HepG2 (cell line): ENCODE measurements around the gene SP6. TPM values are rescaled to one million over a fixed set of nuclear protein-coding genes. Genes with fewer than 3 reads are reported as not detected.
A peak's percentile ranks its signal among the peaks of the same experiment; 100 is the strongest.

Source experiments
- CSRNP2 ChIP-seq: sonication (generic); formaldehyde crosslinking; conservative IDR thresholded peaks from 2 replicates; pipeline ENCODE4 v1.8.0; 2022; ENCODE audit warnings: low read depth, missing genetic modification reagents
- ELF4 ChIP-seq: sonication (generic); formaldehyde crosslinking; IDR thresholded peaks from 2 replicates; pipeline ENCODE4 v1.5.0; 2020; ENCODE audit warnings: missing genetic modification reagents, mild to moderate bottlenecking, moderate library complexity, borderline replicate concordance
- ETV6 ChIP-seq: sonication (generic); formaldehyde crosslinking; conservative IDR thresholded peaks from 2 replicates; pipeline ENCODE4 v1.4.0; 2020; ENCODE audit warnings: missing genetic modification reagents
- HINFP ChIP-seq: sonication (generic); formaldehyde crosslinking; IDR thresholded peaks from 2 replicates; pipeline ENCODE4 v1.4.0; 2020; ENCODE audit warnings: low read depth, mild to moderate bottlenecking, missing genetic modification reagents
- KLF15 ChIP-seq: sonication (generic); formaldehyde crosslinking; IDR thresholded peaks from 2 replicates; pipeline ENCODE4 v1.8.1; 2023; ENCODE audit warnings: borderline replicate concordance, mild to moderate bottlenecking, inconsistent platforms, missing genetic modification reagents, mixed read lengths
- RAD51 ChIP-seq: fragments of 450-650 bp; IDR thresholded peaks from 2 replicates; pipeline ENCODE4 v1.6.1; 2016; ENCODE audit warnings: borderline replicate concordance
- RFX3 ChIP-seq: IDR thresholded peaks from 2 replicates; pipeline ENCODE4 v1.6.1; 2016; ENCODE audit warnings: missing biosample characterization, missing genetic modification reagents
- TAF15 ChIP-seq: fragments of 200-400 bp; formaldehyde crosslinking; IDR thresholded peaks from one replicate; pipeline ENCODE4 v1.6.1; 2018; ENCODE audit warnings: mild to moderate bottlenecking, low read depth, low read length; ENCODE audit not compliant: poor library complexity, severe bottlenecking
- ZNF18 ChIP-seq: sonication (generic); formaldehyde crosslinking; IDR thresholded peaks from 2 replicates; pipeline ENCODE4 v1.8.0; 2022; ENCODE audit warnings: mild to moderate bottlenecking, missing genetic modification reagents; ENCODE audit not compliant: insufficient replicate concordance
- ZNF30 ChIP-seq: sonication (generic); formaldehyde crosslinking; IDR thresholded peaks from 2 replicates; pipeline ENCODE4 v1.5.0; 2020; ENCODE audit warnings: mild to moderate bottlenecking, missing genetic modification reagents
- ZNF33B ChIP-seq: sonication (generic); formaldehyde crosslinking; IDR thresholded peaks from 2 replicates; pipeline ENCODE4 v1.5.1; 2020; ENCODE audit warnings: mild to moderate bottlenecking, missing genetic modification reagents
- ZNF761 ChIP-seq: sonication (generic); formaldehyde crosslinking; conservative IDR thresholded peaks from 2 replicates; pipeline ENCODE4 v1.4.0; 2020; ENCODE audit warnings: mild to moderate bottlenecking, missing genetic modification reagents
- polyA plus RNA-seq, 8 experiments: library from polyadenylated mRNA; depleted of rRNA in 3 of 8; stranded (reverse) in 7 of 8; unstranded in 1 of 8; fragments of >200 nt; fragmentation: Illumina TruSeq in 4 of 8; extraction: Trizol in 4 of 8; gene quantifications; 2 replicates each; pipeline versions ENCODE4 v1.2.1 to v1.2.3, GENCODE V29; 2011 to 2016; ENCODE audit warnings: low read depth in 4 of 8, missing spikeins in 1 of 8, mixed read lengths in 1 of 8; ENCODE audit not compliant: insufficient read depth in 1 of 8
- total RNA-seq, 5 experiments: library from RNA; depleted of rRNA; stranded (reverse); fragments of >200 nt; fragmentation: Illumina TruSeq; extraction: Trizol; gene quantifications; 2 replicates each; pipeline ENCODE4 v1.2.3, GENCODE V29; 2016; ENCODE audit warnings: low read depth in 1 of 5
- TF ChIP-seq, protein P1 (sequence below): IDR thresholded peaks from 2 replicates; pipeline ENCODE4 v1.6.1; 2016; ENCODE audit warnings: control low read depth
- TF ChIP-seq, protein P2 (sequence below): sonication (generic); formaldehyde crosslinking; IDR thresholded peaks from 2 replicates; pipeline ENCODE4 v1.8.0; 2022; ENCODE audit warnings: missing genetic modification reagents, mild to moderate bottlenecking, moderate library complexity, borderline replicate concordance
- TF ChIP-seq, protein P3 (sequence below): IDR thresholded peaks from 2 replicates; pipeline ENCODE4 v1.6.1; 2016

The SP6 gene
- total and polyA plus RNA-seq, 2 of the 13 experiments (the other 11 are each of a cell fraction or from before 2014, with no cell fraction given) = 0.07 TPM

DNA sequence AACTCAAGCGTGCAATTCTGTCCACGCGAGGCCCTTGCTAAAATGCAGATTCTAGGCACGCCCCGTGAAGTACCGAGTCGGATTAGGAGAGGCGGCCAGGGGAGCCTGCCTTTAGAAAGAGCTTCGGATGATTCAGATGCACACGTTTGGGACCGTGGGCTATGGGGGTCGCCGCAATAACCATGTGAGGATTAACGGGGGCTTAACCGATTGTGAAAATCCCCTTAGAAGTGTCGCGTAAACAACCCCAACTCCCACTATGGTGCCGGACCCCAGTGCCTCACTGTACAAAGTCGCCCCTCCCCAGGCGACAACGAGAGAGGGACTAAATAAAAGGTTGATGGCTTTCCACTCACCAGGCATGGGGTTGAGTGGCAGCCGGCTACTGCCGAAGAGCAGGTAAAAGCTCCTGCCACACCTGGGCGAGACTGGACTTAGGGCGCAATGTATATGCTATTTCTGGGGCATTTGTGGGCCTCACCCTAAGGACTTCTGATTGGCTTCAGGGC is 44.4 kb upstream of the SP6 start (continued):
- TF ChIP-seq ELF4 (CRISPR knock-in tag) = no peak
- no peak for TF ChIP-seq HINFP (CRISPR knock-in tag)
- TF ChIP-seq, protein P1, sequence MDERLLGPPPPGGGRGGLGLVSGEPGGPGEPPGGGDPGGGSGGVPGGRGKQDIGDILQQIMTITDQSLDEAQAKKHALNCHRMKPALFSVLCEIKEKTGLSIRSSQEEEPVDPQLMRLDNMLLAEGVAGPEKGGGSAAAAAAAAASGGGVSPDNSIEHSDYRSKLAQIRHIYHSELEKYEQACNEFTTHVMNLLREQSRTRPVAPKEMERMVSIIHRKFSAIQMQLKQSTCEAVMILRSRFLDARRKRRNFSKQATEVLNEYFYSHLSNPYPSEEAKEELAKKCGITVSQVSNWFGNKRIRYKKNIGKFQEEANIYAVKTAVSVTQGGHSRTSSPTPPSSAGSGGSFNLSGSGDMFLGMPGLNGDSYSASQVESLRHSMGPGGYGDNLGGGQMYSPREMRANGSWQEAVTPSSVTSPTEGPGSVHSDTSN (CRISPR knock-in tag) = no peak
- TF ChIP-seq ZNF30 (CRISPR knock-in tag) = no peak
- TF ChIP-seq KLF15 (CRISPR knock-in tag) = no peak
- TF ChIP-seq ZNF761 = peak; percentile 48; the same call in 1 of the 2 replicates
- TF ChIP-seq ZNF33B (CRISPR knock-in tag) = no peak
- no peak for TF ChIP-seq TAF15
- TF ChIP-seq RFX3 (CRISPR knock-in tag) = 0 out of 2 replicates have a peak, but pooled peaks have one; percentile 6
- no peak for TF ChIP-seq CSRNP2 (CRISPR knock-in tag)
- TF ChIP-seq, protein P2, sequence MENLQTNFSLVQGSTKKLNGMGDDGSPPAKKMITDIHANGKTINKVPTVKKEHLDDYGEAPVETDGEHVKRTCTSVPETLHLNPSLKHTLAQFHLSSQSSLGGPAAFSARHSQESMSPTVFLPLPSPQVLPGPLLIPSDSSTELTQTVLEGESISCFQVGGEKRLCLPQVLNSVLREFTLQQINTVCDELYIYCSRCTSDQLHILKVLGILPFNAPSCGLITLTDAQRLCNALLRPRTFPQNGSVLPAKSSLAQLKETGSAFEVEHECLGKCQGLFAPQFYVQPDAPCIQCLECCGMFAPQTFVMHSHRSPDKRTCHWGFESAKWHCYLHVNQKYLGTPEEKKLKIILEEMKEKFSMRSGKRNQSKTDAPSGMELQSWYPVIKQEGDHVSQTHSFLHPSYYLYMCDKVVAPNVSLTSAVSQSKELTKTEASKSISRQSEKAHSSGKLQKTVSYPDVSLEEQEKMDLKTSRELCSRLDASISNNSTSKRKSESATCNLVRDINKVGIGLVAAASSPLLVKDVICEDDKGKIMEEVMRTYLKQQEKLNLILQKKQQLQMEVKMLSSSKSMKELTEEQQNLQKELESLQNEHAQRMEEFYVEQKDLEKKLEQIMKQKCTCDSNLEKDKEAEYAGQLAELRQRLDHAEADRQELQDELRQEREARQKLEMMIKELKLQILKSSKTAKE = no peak
- 0 out of 2 replicates have a peak, but pooled peaks have one; percentile 31 for TF ChIP-seq ETV6
- TF ChIP-seq, protein P3, sequence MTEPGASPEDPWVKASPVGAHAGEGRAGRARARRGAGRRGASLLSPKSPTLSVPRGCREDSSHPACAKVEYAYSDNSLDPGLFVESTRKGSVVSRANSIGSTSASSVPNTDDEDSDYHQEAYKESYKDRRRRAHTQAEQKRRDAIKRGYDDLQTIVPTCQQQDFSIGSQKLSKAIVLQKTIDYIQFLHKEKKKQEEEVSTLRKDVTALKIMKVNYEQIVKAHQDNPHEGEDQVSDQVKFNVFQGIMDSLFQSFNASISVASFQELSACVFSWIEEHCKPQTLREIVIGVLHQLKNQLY = no peak
- TF ChIP-seq RAD51 = no peak
- TF ChIP-seq ZNF18 (CRISPR knock-in tag) = peak; percentile 59
